A673 (cell line): ENCODE data around the gene TRIM65. TPM values are rescaled to one million over a fixed set of nuclear protein-coding genes. Genes with fewer than 3 reads are reported as not detected.

ENCODE experiments used
- BruUV-seq: library from RNA; stranded (reverse); fragments of 400-500 nt; replicated peaks from 2 replicates; lab custom pipeline; 2021; lab: Mats Ljungman, UMichigan
- CTCF ChIA-PET: fragments of 300-600 bp; sonication (Branson Sonifier 250); formaldehyde crosslinking; loops from one replicate; lab custom pipeline; 2022; ENCODE audit warnings: antibody characterized with exemption; lab: Charles Lee
- POLR2A ChIA-PET: fragments of 300-600 bp; sonication (Branson Sonifier 250); formaldehyde crosslinking; loops from one replicate; lab custom pipeline; 2022; ENCODE audit warnings: antibody characterized with exemption; ENCODE audit not compliant: low non-redundant PET; lab: Charles Lee
- DNase-seq: peaks from one replicate; pipeline ENCODE4 v3.0.0-alpha.2; 2015; ENCODE audit warnings: low spot score
- H3K27ac ChIP-seq: fragments of 200-600 bp; sonication (generic); 2 replicates; pipeline ENCODE4 v1.5.1; 2016; ENCODE audit warnings: mixed run types, low read depth, mild to moderate bottlenecking, mixed read lengths, antibody characterized with exemption, low read length; ENCODE audit not compliant: poor library complexity, severe bottlenecking
- H3K27me3 ChIP-seq: fragments of 200-600 bp; sonication (generic); replicated peaks from 2 replicates; pipeline ENCODE4 v1.6.1; 2017; ENCODE audit warnings: mixed run types, low read depth, mild to moderate bottlenecking, mixed read lengths, antibody characterized with exemption, low read length; ENCODE audit not compliant: insufficient read depth, poor library complexity
- H3K36me3 ChIP-seq: fragments of 200-600 bp; sonication (generic); 2 replicates; pipeline ENCODE4 v1.6.1; 2016; ENCODE audit warnings: mixed run types, mild to moderate bottlenecking, mixed read lengths, antibody characterized with exemption, low read length; ENCODE audit not compliant: insufficient read depth, poor library complexity, severe bottlenecking
- H3K4me1 ChIP-seq: fragments of 200-600 bp; sonication (generic); 2 replicates; pipeline ENCODE4 v1.6.1; 2017; ENCODE audit warnings: mixed run types, mild to moderate bottlenecking, mixed read lengths, antibody characterized with exemption, low read length; ENCODE audit not compliant: insufficient read depth, poor library complexity, severe bottlenecking
- H3K4me3 ChIP-seq: fragments of 200-600 bp; sonication (generic); 2 replicates; pipeline ENCODE4 v1.5.1; 2016; ENCODE audit warnings: low read depth, mixed run types, mild to moderate bottlenecking, mixed read lengths, low read length; ENCODE audit not compliant: poor library complexity, severe bottlenecking
- H3K9me3 ChIP-seq: fragments of 200-600 bp; sonication (generic); 2 replicates; pipeline ENCODE4 v1.6.1; 2016; ENCODE audit warnings: mixed run types, low read depth, mild to moderate bottlenecking, mixed read lengths, antibody characterized with exemption, low read length; ENCODE audit not compliant: poor library complexity, severe bottlenecking
- CTCF ChIP-seq: fragments of 300-800, 200-600 bp; sonication (generic); conservative IDR thresholded peaks from 2 replicates; pipeline ENCODE4 v1.5.1; 2017; ENCODE audit warnings: low read depth, mild to moderate bottlenecking, antibody characterized with exemption, low read length, moderate library complexity, mixed read lengths
- EZH2 ChIP-seq: fragments of 200-600 bp; sonication (generic); IDR thresholded peaks from 2 replicates; pipeline ENCODE4 v1.6.1; 2017; ENCODE audit warnings: borderline replicate concordance, low read depth, mild to moderate bottlenecking, mixed read lengths, antibody characterized with exemption, low read length; ENCODE audit not compliant: poor library complexity, severe bottlenecking
- intact Hi-C: fragments of 100-400 bp; cut with micrococcal nuclease; formaldehyde crosslinking; loops from one replicate; pipeline ENCODE4 v1.10.0; 2022; ENCODE audit not compliant: unreplicated experiment
- total RNA-seq: library from RNA; stranded (reverse); gene quantifications from 2 replicates; pipeline ENCODE4 v1.2.3, GENCODE V29; 2021

Gene TRIM65
- total RNA-seq, 1 experiment from 2014 or later = 47.9 TPM

DNA sequence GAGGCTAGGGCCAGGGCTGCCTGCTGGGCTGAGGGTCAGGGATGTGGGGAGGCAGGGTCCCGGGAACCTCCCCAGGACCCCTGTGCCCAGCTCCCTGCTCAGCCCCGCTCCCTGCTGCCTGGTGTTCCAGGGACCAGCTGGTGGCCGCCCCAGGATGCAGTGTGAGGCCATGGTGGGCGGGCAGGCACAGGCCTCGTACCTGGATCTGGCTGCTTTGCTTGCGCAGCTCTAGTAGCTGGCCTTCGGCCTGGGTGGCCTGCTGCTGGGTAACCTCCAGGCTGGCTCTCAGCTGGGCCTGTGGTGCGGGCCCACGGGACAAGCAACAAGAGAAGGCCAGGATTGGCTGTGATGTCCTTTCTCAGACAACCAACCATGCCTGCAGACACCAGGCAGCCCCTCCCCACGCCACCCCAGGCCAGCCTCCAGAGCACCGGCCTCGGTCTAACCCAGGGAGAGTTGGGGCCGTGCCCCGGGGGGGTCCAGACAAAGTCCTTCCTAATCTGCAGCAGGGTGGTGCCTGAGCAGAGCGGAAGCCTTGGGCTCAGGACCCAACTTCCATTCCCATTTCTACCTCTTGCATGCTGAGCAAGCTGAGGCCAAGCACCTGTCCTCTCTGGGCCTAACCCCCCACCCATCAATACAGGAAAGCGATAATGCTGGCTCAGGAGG, 4.1 kb downstream of the TRIM65 start:
- no peak overlapping the region for H3K4me3 ChIP-seq
- no peak for DNase-seq
- TF ChIP-seq CTCF (no peak), EZH2 (no peak)
- H3K27ac ChIP-seq = no peak overlapping the region
- CTCF ChIA-PET = no interaction called here
- no peaks in the 10 kb centered on the region for H3K9me3 ChIP-seq
- H3K27me3 ChIP-seq = no peaks in the 10 kb centered on the region
- POLR2A ChIA-PET = no interaction called here
- intact Hi-C loops = no loop called here
- BruUV-seq = no TSS peak
- H3K4me1 ChIP-seq = peaks cover 17% of the 10 kb centered on the region
- H3K36me3 ChIP-seq = peaks cover 21% of the 10 kb centered on the region

DNA sequence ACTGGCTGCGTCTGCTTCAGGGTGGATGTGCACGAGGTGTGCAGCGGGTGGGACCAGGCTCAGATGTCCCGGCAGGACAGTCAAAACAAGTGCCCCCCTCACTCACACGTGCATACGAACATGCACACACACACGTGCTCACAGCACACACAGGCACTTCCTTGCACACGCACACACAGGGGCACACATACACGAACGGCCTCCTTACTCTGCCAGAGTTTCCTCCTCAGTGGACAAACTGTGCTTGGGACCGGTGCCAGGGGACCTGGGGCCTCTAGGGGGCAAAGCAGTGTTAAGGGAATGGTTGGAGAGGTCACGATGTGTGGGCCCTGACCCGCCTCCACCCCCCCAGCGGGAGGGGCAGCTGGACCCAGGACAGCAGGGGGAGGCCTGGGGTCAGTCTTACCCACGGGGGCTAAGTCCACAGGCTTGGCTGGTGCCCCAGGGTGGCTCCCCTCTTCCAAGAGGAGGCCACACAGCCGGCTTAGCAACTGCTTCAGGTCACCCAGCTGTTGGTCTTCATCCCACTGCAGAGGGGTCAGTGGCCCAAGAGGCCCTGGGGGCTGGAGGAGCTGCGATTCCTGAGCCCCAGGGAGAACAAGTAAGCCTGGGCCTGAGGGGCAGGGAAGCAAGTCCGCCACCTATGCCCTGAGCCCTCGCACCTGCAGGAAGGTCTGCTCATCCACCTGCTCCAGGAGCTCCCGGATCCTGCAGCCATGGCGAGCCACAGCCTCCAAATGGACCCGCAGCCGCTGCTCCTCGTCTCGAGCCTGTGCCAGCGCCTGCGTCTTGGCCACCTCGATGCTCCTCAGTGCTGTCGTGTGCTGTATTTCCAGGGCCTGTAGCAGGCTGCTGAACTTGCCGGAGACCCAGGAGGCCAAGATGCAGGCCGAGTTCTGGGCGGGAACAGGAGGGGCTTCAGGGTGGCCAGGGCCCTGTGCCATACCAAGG, 4.9 kb downstream of the TRIM65 start:
- CTCF ChIA-PET = no interaction called here
- no peak for DNase-seq
- no TSS peak for BruUV-seq

More for the DNA sequence above, 4.9 kb downstream of the TRIM65 start:
- POLR2A ChIA-PET = no interaction called here
- H3K27me3 ChIP-seq = no peaks in the 10 kb centered on the region
- intact Hi-C loops = no loop called here
- H3K4me1 ChIP-seq = peaks cover 10% of the 10 kb centered on the region
- no peak overlapping the region for H3K4me3 ChIP-seq
- no peak overlapping the region for H3K27ac ChIP-seq
- H3K36me3 ChIP-seq = peaks cover 21% of the 10 kb centered on the region
- TF ChIP-seq EZH2 (no peak), CTCF (no peak)
- H3K9me3 ChIP-seq = no peaks in the 10 kb centered on the region
